Fibroblast of skin of left quadriceps (primary cell): ENCODE results near the gene ALX1.
"Not testable (repeated sequence)": the region's sequence is repeated elsewhere in the genome, so short reads cannot be mapped to it uniquely, and the experiment has no call there.

ENCODE experiments used
- DNase-seq, 2 experiments: peaks; one replicate each; pipeline ENCODE4 v3.0.0-alpha.2; 2013; ENCODE audit warnings: low read depth in 2 of 2

ALX1 gene

DNA sequence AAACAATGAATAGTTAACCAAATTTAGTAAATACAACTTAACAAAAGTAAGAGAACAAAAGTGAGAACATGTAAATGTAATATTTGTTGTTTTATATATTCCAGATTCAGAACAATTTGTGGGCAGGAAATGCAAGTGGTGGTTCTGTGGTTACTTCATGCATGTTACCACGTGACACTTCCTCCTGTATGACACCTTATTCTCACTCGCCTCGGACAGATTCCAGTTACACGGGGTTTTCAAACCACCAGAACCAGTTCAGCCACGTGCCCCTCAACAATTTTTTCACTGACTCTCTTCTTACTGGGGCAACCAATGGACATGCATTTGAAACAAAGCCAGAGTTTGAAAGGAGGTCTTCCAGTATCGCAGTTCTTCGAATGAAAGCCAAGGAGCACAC is 21.0 kb downstream of the ALX1 start:
- no peak for DNase-seq

DNA sequence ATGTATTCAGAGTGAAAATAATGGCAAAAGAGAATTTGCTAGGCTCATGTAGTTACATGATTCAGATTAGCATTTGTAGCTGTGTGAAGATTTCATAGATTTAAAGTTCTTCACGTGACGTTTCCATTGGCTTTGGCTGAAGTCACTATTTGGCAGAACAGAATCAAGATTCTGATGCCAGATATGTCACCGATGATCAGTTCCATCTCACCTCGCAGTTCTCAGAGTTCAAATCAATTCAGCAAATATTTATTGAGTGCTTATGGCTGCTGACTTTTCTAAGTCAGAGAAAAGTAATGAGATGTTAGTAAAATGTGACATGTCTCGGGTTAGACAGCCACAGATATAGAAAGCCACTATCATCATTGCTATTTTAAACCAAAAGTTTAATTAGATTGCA is 28.4 kb downstream of the ALX1 start:
- DNase-seq = no peak

- DNase-seq = no peak
These were observed 29.1 kb downstream of the ALX1 start for GRCh38 chr12:85309125-85309566.

DNA sequence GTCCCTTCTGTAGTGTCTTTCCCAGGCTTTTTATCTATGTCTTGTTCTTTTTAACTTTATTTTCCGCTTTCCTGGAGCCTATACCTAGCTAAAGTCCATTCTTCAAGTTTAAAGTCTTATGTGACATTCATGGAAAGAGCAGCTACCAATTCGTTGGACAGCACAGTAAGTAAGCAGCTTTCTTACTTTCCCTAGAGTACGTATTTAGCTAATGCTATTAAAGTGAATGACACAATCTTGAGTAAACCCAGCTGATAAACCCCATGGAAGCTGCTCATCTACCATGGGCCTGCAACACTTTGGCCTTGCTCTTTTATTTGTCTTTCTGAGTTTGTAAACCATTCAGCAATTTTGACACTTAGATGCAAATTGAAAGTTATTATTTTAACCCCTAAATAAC is 30.0 kb downstream of the ALX1 start:
- DNase-seq = no peak

- no peak for DNase-seq
These were observed 30.5 kb downstream of the ALX1 start for GRCh38 chr12:85310456-85311076.

DNA sequence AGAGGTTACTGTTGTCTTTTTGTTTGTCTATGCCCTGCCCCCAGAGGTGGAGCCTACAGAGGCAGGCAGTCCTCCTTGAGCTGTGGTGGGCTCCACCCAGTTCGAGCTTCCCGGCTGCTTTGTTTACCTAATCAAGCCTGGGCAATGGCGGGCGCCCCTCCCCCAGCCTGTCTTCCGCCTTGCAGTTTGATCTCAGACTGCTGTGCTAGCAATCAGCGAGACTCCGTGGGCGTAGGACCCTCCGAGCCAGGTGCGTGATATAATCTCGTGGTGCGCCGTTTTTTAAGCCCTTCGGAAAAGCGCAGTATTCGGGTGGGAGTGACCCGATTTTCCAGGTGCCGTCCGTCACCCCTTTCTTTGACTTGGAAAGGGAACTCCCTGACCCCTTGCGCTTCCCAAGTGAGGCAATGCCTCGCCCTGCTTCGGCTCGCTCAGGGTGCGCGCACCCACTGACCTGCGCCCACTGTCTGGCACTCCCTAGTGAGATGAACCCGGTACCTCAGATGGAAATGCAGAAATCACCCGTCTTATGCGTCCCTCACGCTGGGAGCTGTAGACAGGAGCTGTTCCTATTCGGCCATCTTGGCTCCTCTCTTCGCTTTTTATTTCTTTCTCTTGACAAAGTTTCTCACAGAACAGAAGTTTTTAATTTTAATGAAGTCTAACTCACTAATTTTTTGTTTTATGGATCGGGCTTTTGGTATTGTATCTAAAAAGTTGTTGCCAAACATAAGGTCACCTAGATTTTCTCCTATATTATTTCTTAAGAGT is 38.0 kb downstream of the ALX1 start:
- DNase-seq = not testable (repeated sequence)

DNA sequence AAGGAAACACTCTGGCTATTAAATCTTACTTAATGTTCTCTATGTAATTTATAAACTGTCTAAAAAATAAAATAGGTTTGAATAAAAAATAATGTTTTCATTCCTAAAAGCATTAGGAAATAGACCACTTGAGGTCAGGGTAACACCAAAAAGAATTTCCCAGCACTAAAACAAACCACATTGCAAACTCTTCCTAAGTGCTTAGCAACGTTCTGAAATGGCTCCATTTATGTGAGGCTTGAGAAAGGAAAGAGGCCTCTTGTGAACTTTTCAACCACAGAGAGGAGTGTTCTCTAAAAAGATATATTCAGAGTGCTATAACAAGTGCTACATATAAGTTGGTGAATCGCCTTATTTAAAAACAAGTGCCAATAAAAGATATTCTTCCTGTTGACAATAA is 42.7 kb downstream of the ALX1 start:
- no peak for DNase-seq

GRCh38 chr12:85325442-85325841 is 45.4 kb downstream of the ALX1 start:
- no peak for DNase-seq

- DNase-seq = no peak
These were observed 49.9 kb downstream of the ALX1 start for GRCh38 chr12:85329913-85330312.

- no peak for DNase-seq
These were observed 68.8 kb downstream of the ALX1 start for GRCh38 chr12:85348779-85349178.

DNA sequence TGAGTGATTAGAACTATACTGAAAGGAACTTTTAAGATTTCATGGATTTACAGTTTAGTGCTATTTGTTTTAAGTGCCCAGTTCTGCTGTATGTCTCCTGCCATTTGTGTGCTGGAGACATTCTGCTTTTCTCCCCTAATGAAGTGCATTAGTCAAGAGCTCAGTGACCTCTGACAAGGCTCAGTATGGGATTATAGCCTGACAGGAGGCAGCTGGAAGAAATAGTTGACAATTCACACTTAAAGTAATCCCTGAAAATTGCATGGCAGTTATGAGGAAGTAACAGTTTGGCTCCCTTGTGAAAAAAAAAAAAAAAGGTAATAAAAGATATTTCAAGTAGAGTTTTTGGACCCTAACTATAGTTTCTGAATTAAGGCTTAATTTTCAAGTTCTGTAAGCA is 70.3 kb downstream of the ALX1 start:
- no peak for DNase-seq
